ENCODE measurements around the gene SYNPO. TPM values are rescaled to one million over a fixed set of nuclear protein-coding genes. Genes with fewer than 3 reads are reported as not detected.
A peak's percentile ranks its signal among the peaks of the same experiment; 100 is the strongest.

The SYNPO gene
- polyA plus RNA-seq, 1 experiment, result 10.1 TPM

DNA sequence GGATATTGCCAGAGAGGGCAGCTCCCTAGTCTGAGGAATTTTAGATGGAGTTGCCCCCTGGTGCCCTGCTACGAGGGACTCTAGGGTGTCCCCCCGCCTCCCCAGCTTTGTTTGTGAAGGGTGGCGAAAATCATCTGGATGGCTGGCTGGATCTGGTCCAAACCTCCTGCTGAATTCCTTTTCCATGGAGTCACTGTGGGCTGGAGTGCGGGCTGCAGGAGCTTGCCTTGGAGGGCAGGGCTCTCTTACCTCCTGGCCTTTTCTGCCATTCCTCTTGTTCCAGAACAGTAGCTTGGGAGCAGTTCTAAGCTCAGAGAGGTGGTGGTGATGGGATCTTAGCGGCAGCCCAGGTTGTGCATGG is 2.1 kb downstream of the SYNPO start:
- peak overlapping the region; percentile 95 for H3K27ac ChIP-seq (ENCODE audit: low read depth, low read length)
- no peaks in the 10 kb centered on the region for H3K9me3 ChIP-seq (ENCODE audit: control insufficient read depth, insufficient read depth, low read length)
- peak; percentile 64 for DNase-seq (ENCODE audit: low read depth, low spot score)
- no peaks in the 10 kb centered on the region for H3K27me3 ChIP-seq (ENCODE audit: control insufficient read depth, insufficient read depth, low read length)
- H3K4me3 ChIP-seq (ENCODE audit: low read depth, low read length), result peak overlapping the region; percentile 74
- POLR2A ChIA-PET, result interaction anchor here (0.6 to 2.2 kb wide), 9 partner anchors 11 to 153 kb away, joined by 3 to 17 read pairs (median 5); partner anchors contain the start of genes RBM22 and SMIM3
- CTCF ChIA-PET, result interaction anchor here (0.6 to 3.5 kb wide), 5 partner anchors 11 to 193 kb away, joined by 3 to 17 read pairs (median 5); partner anchors contain the start of gene RPS14
- TF ChIP-seq, protein P1, sequence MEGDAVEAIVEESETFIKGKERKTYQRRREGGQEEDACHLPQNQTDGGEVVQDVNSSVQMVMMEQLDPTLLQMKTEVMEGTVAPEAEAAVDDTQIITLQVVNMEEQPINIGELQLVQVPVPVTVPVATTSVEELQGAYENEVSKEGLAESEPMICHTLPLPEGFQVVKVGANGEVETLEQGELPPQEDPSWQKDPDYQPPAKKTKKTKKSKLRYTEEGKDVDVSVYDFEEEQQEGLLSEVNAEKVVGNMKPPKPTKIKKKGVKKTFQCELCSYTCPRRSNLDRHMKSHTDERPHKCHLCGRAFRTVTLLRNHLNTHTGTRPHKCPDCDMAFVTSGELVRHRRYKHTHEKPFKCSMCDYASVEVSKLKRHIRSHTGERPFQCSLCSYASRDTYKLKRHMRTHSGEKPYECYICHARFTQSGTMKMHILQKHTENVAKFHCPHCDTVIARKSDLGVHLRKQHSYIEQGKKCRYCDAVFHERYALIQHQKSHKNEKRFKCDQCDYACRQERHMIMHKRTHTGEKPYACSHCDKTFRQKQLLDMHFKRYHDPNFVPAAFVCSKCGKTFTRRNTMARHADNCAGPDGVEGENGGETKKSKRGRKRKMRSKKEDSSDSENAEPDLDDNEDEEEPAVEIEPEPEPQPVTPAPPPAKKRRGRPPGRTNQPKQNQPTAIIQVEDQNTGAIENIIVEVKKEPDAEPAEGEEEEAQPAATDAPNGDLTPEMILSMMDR (IDR thresholded peaks at IDR 0.05; ENCODE audit: low read depth, low read length), result no peak

DNA sequence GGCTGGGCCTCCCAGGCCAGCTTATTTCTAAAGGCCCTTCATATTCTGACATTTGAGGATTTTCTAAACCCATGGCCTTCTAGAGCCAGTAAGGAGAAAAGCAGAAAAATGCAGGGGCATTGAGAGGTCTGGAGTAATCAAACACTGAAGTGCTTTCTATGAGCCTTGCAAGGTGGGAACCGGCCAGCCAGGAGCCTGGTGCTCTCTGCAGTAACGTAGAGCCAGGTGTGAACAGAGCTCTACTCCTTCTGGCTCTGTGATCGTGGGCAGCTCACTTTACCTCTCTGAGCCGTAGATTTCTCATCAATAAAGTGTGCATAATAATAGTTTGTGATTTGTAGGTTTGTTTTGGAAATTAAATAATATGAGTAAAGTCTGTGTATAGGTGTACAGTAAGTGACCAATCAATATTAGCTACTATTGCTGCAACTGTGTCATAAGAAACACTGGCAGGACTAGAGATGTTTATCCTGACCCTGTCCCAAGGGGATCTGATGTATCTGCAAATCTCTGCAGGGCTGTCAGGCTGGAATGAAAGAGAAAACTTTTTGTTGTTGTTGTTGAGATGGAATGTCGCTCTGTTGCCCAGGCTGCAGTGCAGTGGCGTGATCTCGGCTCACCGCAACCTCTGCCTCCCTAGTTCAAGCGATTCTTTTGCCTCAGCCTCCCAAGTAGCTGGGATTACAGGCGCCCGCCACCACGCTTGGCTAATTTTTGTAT is 2.7 kb downstream of the SYNPO start:
- CTCF ChIA-PET, result interaction anchor here (0.6 to 3.5 kb wide), 6 partner anchors 10 to 193 kb away, joined by 3 to 17 read pairs (median 5); partner anchors contain the start of gene RPS14
- DNase-seq (ENCODE audit: low read depth, low spot score), result no peak
- H3K27me3 ChIP-seq (ENCODE audit: control insufficient read depth, insufficient read depth, low read length), result no peaks in the 10 kb centered on the region
- H3K9me3 ChIP-seq (ENCODE audit: control insufficient read depth, insufficient read depth, low read length), result no peaks in the 10 kb centered on the region
- POLR2A ChIA-PET, result interaction anchor here (0.6 to 2.2 kb wide), 8 partner anchors 11 to 153 kb away, joined by 3 to 17 read pairs (median 6); partner anchors contain the start of gene RBM22
- TF ChIP-seq, protein P1 (IDR thresholded peaks at IDR 0.05; ENCODE audit: low read depth, low read length), result no peak
- peak overlapping the region; percentile 95 for H3K27ac ChIP-seq (ENCODE audit: low read depth, low read length)
- H3K4me3 ChIP-seq (ENCODE audit: low read depth, low read length), result peak overlapping the region; percentile 74

GRCh38 chr5:150644058-150644457 is 3.6 kb downstream of the SYNPO start:
- DNase-seq (ENCODE audit: low read depth, low spot score), result no peak
- no peaks in the 10 kb centered on the region for H3K27me3 ChIP-seq (ENCODE audit: control insufficient read depth, insufficient read depth, low read length)
- no peak overlapping the region for H3K4me3 ChIP-seq (ENCODE audit: low read depth, low read length)
- no peak overlapping the region for H3K27ac ChIP-seq (ENCODE audit: low read depth, low read length)
- TF ChIP-seq, protein P1 (IDR thresholded peaks at IDR 0.05; ENCODE audit: low read depth, low read length), result no peak
- H3K9me3 ChIP-seq (ENCODE audit: control insufficient read depth, insufficient read depth, low read length), result no peaks in the 10 kb centered on the region
- ChIA-PET CTCF (interaction anchor here (0.6 to 3.5 kb wide), 6 partner anchors 9 to 194 kb away, joined by 3 to 17 read pairs (median 5); no protein-coding TSS in a partner anchor), POLR2A (interaction anchor here (0.8 kb wide), 1 partner anchor 84 kb away, joined by 3 read pairs; no protein-coding TSS in a partner anchor)

DNA sequence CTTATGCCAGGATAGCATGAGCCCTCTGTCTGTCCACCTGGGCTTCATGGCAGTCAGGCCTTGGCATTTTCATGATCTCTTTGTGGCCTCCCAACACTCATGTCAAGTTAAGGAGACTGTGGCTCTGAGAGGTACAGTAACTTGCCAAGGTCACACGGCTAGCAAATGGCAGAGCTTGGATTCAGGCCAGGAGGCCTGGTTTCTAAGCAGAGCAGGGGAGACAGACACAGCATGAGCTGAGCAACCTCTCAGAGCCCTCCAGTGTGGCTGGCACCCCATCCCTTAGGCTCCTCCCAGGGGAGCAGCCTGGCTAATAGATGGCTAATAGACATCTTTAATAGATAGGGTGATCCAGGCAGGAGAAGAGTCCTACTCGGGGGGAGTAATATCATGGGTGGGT is 4.1 kb downstream of the SYNPO start:
- ChIA-PET POLR2A (interaction anchor here (0.8 kb wide), 1 partner anchor 84 kb away, joined by 3 read pairs; no protein-coding TSS in a partner anchor), CTCF (interaction anchor here (0.8 to 3.5 kb wide), 5 partner anchors 9 to 194 kb away, joined by 3 to 17 read pairs (median 5); no protein-coding TSS in a partner anchor)
- H3K27ac ChIP-seq (ENCODE audit: low read depth, low read length), result no peak overlapping the region
- TF ChIP-seq, protein P1 (IDR thresholded peaks at IDR 0.05; ENCODE audit: low read depth, low read length), result no peak
- no peak overlapping the region for H3K4me3 ChIP-seq (ENCODE audit: low read depth, low read length)
- no peaks in the 10 kb centered on the region; the same call in 1 of the 2 replicates for H3K9me3 ChIP-seq (ENCODE audit: control insufficient read depth, insufficient read depth, low read length)
- H3K27me3 ChIP-seq (ENCODE audit: control insufficient read depth, insufficient read depth, low read length), result no peaks in the 10 kb centered on the region
- no peak for DNase-seq (ENCODE audit: low read depth, low spot score)
